Naive thymus-derived CD8-positive, alpha-beta T cell (primary cell): ENCODE measurements around the gene ZNF414. TPM values are rescaled to one million over a fixed set of nuclear protein-coding genes. Genes with fewer than 3 reads are reported as not detected.
"Not testable (repeated sequence)": the region's sequence is repeated elsewhere in the genome, so short reads cannot be mapped to it uniquely, and the experiment has no call there.

Experiments used
- ATAC-seq, 2 donors: fragments of 150-1000 bp; cut with Tn5 transposase in 1 of 2; sonication (Bioruptor Pico), chemical (Tn5 transposase) in 1 of 2; 1 replicate in 1 of 2; 2 replicates in 1 of 2; pipeline ENCODE4 v1.10.0; 2021; ENCODE audit warnings: mild to moderate bottlenecking in 2 of 2, moderate library complexity in 2 of 2
- POLR2A ChIA-PET: fragments of 350-600 bp; sonication (Branson Sonifier 250); formaldehyde crosslinking; loops from one replicate; lab custom pipeline; 2021; ENCODE audit warnings: antibody characterized with exemption; lab: Charles Lee
- DNase-seq, 10 donors: peaks; one replicate each; pipeline versions ENCODE4 v3.0.0 to v3.0.0-alpha.2; 2020 to 2022
- H3K27ac Mint-ChIP-seq, 10 donors: one replicate each; pipeline ENCODE4 v1.8.0; 2020 to 2022; ENCODE audit warnings: mild to moderate bottlenecking in 10 of 10, mixed read lengths in 10 of 10, moderate library complexity in 4 of 10, inconsistent platforms in 1 of 10
- H3K27me3 Mint-ChIP-seq, 5 donors: one replicate each; pipeline ENCODE4 v1.8.0; 2021 to 2022; ENCODE audit warnings: mixed read lengths in 5 of 5
- H3K36me3 Mint-ChIP-seq, 3 donors: one replicate each; pipeline ENCODE4 v1.8.0; 2020 to 2022; ENCODE audit warnings: mixed read lengths in 3 of 3, mild to moderate bottlenecking in 2 of 3, inconsistent platforms in 1 of 3
- H3K4me1 Mint-ChIP-seq, 4 donors: one replicate each; pipeline ENCODE4 v1.8.0; 2021 to 2022; ENCODE audit warnings: mixed read lengths in 4 of 4
- H3K4me3 Mint-ChIP-seq, 10 donors: one replicate each; pipeline ENCODE4 v1.8.0; 2020 to 2022; ENCODE audit warnings: mild to moderate bottlenecking in 10 of 10, mixed read lengths in 10 of 10, moderate library complexity in 6 of 10, inconsistent platforms in 1 of 10
- H3K9me3 Mint-ChIP-seq, 9 donors: one replicate each; pipeline ENCODE4 v1.8.0; 2020 to 2022; ENCODE audit warnings: mixed read lengths in 9 of 9, mild to moderate bottlenecking in 3 of 9, inconsistent platforms in 1 of 9, moderate library complexity in 1 of 9
- polyA plus RNA-seq, 3 donors: library from polyadenylated mRNA; unstranded; fragments of 300-500 nt; fragmentation: Illumina TruSeq; gene quantifications; one replicate each; pipeline ENCODE4 v1.2.3, GENCODE V29; 2021
- total RNA-seq, 8 experiments: library from RNA in 2 of 8; stranded (reverse) in 2 of 8; gene quantifications; one replicate each; pipeline ENCODE4 v1.2.3 and lab custom pipeline; 2021 to 2026

Gene ZNF414
- total and polyA plus RNA-seq, 5 experiments from 2014 or later, result 15.2 to 73.1 (median 34.2) TPM

- POLR2A ChIA-PET, result interaction anchor here (0.5 to 19.3 kb wide), 14 partner anchors 11 to 1343 kb away, joined by 3 to 802 read pairs (median 4); partner anchors contain the start of gene MYO1F
- Mint-ChIP-seq H3K4me1 (peaks cover 27 to 69% (median 61%) of the 10 kb centered on the region in 4 donors), H3K4me3 (peak overlapping the region; percentile 52 to 98 (median 82)), H3K27ac (peak overlapping the region; percentile 94 to 99 (median 98)), H3K9me3 (no peaks in the 10 kb centered on the region), H3K36me3 (no peaks in the 10 kb centered on the region), H3K27me3 (no peaks in the 10 kb centered on the region)
- DNase-seq (peak in 9 of 10 donors; percentile 32 to 82 (median 61)), ATAC-seq (peak; percentile 39 to 40)
Observed at GRCh38 chr19:8517551-8518442, 3.8 kb upstream of the ZNF414 start.

- DNase-seq, result peak in 9 of 10 donors; percentile 49 to 89 (median 62)
- peak overlapping the region; percentile 90 to 98 (median 94) for H3K4me3 Mint-ChIP-seq
Observed at GRCh38 chr19:8515317-8515716, 1.4 kb upstream of the ZNF414 start.

GRCh38 chr19:8514505-8515009, 590 bp upstream of the ZNF414 start:
- not testable (repeated sequence) for ATAC-seq, H3K9me3 Mint-ChIP-seq, H3K27me3 Mint-ChIP-seq, H3K36me3 Mint-ChIP-seq, DNase-seq
- H3K4me1 Mint-ChIP-seq, result peaks cover 25 to 68% (median 63%) of the 10 kb centered on the region in 4 donors
- peak overlapping the region; percentile 90 to 98 (median 96) for H3K4me3 Mint-ChIP-seq
- H3K27ac Mint-ChIP-seq, result peak overlapping the region; percentile 94 to 99 (median 98)
- POLR2A ChIA-PET, result interaction anchor here (0.6 to 19.3 kb wide), 23 partner anchors 8 to 1276 kb away, joined by 3 to 802 read pairs (median 6); partner anchors contain the start of genes HNRNPM, MARCHF2, MYO1F and NDUFA7

More at GRCh38 chr19:8515317-8515716, 1.4 kb upstream of the ZNF414 start:
- Mint-ChIP-seq H3K36me3 (peaks cover 0 to 2% (median 0%) of the 10 kb centered on the region in 3 donors), H3K27me3 (no peaks in the 10 kb centered on the region), H3K4me1 (peaks cover 27 to 72% (median 65%) of the 10 kb centered on the region in 4 donors), H3K9me3 (no peaks in the 10 kb centered on the region), H3K27ac (peak overlapping the region; percentile 94 to 99 (median 98))
- ATAC-seq, result peak; percentile 50 to 68
- POLR2A ChIA-PET, result interaction anchor here (0.6 to 19.3 kb wide), 7 partner anchors 11 to 1275 kb away, joined by 3 to 802 read pairs (median 37); partner anchors contain the start of genes MYO1F and PRAM1

GRCh38 chr19:8513036-8513686, 806 bp downstream of the ZNF414 start:
- Mint-ChIP-seq H3K4me1 (peaks cover 22 to 56% (median 53%) of the 10 kb centered on the region in 4 donors), H3K9me3 (no peaks in the 10 kb centered on the region), H3K4me3 (peak overlapping the region; percentile 90 to 98 (median 96)), H3K27ac (peak overlapping the region; percentile 94 to 99 (median 98)), H3K27me3 (no peaks in the 10 kb centered on the region), H3K36me3 (peaks cover 0 to 6% (median 0%) of the 10 kb centered on the region in 3 donors)
- POLR2A ChIA-PET, result interaction anchor here (0.5 to 19.3 kb wide), 25 partner anchors 9 to 129 kb away, joined by 3 to 802 read pairs (median 7); partner anchors contain the start of genes HNRNPM, MARCHF2, MYO1F and PRAM1
- DNase-seq, result no peak
- no peak for ATAC-seq

- no peak for DNase-seq
Observed at GRCh38 chr19:8512115-8512967, 1.6 kb downstream of the ZNF414 start.

GRCh38 chr19:8511573-8512101, 2.3 kb downstream of the ZNF414 start:
- peak overlapping the region in 1 of 10 donors; percentile 37 for H3K27ac Mint-ChIP-seq
- H3K36me3 Mint-ChIP-seq, result peaks cover 0 to 9% (median 0%) of the 10 kb centered on the region in 3 donors
- H3K4me3 Mint-ChIP-seq, result no peak overlapping the region
- DNase-seq, result no peak
- H3K27me3 Mint-ChIP-seq, result no peaks in the 10 kb centered on the region
- peaks cover 15 to 44% (median 41%) of the 10 kb centered on the region in 4 donors for H3K4me1 Mint-ChIP-seq
- POLR2A ChIA-PET, result interaction anchor here (8.4 to 19.3 kb wide), 2 partner anchors 17 to 62 kb away, joined by 104 to 802 read pairs; partner anchors contain the start of gene MYO1F
- ATAC-seq, result no peak
- H3K9me3 Mint-ChIP-seq, result no peaks in the 10 kb centered on the region

More at GRCh38 chr19:8512115-8512967, 1.6 kb downstream of the ZNF414 start:
- Mint-ChIP-seq H3K9me3 (no peaks in the 10 kb centered on the region), H3K27ac (peak overlapping the region; percentile 28 to 86 (median 69)), H3K4me1 (peaks cover 15 to 48% (median 46%) of the 10 kb centered on the region in 4 donors), H3K4me3 (peak overlapping the region; percentile 8 to 75 (median 52)), H3K36me3 (peaks cover 0 to 9% (median 0%) of the 10 kb centered on the region in 3 donors), H3K27me3 (no peaks in the 10 kb centered on the region)
- POLR2A ChIA-PET, result interaction anchor here (0.9 to 19.3 kb wide), 9 partner anchors 8 to 100 kb away, joined by 3 to 802 read pairs (median 29); partner anchors contain the start of genes HNRNPM, MYO1F and PRAM1
- ATAC-seq, result no peak

- DNase-seq (no peak), ATAC-seq (no peak)
- Mint-ChIP-seq H3K4me3 (no peak overlapping the region), H3K36me3 (peaks cover 0 to 9% (median 0%) of the 10 kb centered on the region in 3 donors), H3K4me1 (peaks cover 18 to 42% (median 40%) of the 10 kb centered on the region in 4 donors), H3K9me3 (no peaks in the 10 kb centered on the region), H3K27ac (peak overlapping the region in 1 of 10 donors; percentile 18), H3K27me3 (no peaks in the 10 kb centered on the region)
- POLR2A ChIA-PET, result interaction anchor here (0.6 to 19.3 kb wide), 3 partner anchors 14 to 76 kb away, joined by 3 to 802 read pairs (median 4); partner anchors contain the start of gene MYO1F
Observed at GRCh38 chr19:8510589-8511115, 3.3 kb downstream of the ZNF414 start.

GRCh38 chr19:8506402-8506957, 7.5 kb downstream of the ZNF414 start:
- H3K4me1 Mint-ChIP-seq, result peaks cover 13 to 35% (median 24%) of the 10 kb centered on the region in 4 donors
- peak overlapping the region; percentile 75 to 97 (median 94) for H3K4me3 Mint-ChIP-seq
- peak overlapping the region; percentile 31 to 93 (median 86) for H3K27ac Mint-ChIP-seq
- DNase-seq (no peak), ATAC-seq (no peak)
- no peaks in the 10 kb centered on the region for H3K9me3 Mint-ChIP-seq
- no peaks in the 10 kb centered on the region for H3K27me3 Mint-ChIP-seq
- POLR2A ChIA-PET, result interaction anchor here (0.8 to 19.3 kb wide), 13 partner anchors 7 to 107 kb away, joined by 3 to 802 read pairs (median 6); partner anchors contain the start of genes HNRNPM, MYO1F and ZNF414
- peaks cover 0 to 7% (median 0%) of the 10 kb centered on the region in 3 donors for H3K36me3 Mint-ChIP-seq

GRCh38 chr19:8505680-8506401, 8.1 kb downstream of the ZNF414 start:
- POLR2A ChIA-PET, result interaction anchor here (0.5 to 19.3 kb wide), 16 partner anchors 8 to 239 kb away, joined by 3 to 802 read pairs (median 6); partner anchors contain the start of genes HNRNPM, MYO1F and ZNF414
- H3K4me3 Mint-ChIP-seq, result peak overlapping the region; percentile 90 to 97 (median 94)
- peak; percentile 34 to 78 (median 64) for DNase-seq

More at GRCh38 chr19:8505680-8506401, 8.1 kb downstream of the ZNF414 start:
- H3K27ac Mint-ChIP-seq, result peak overlapping the region; percentile 68 to 95 (median 92)
- H3K4me1 Mint-ChIP-seq, result peaks cover 14 to 38% (median 26%) of the 10 kb centered on the region in 4 donors
- no peaks in the 10 kb centered on the region for H3K27me3 Mint-ChIP-seq
- peaks cover 0 to 7% (median 0%) of the 10 kb centered on the region in 3 donors for H3K36me3 Mint-ChIP-seq
- peak; percentile 83 to 86 for ATAC-seq
- no peaks in the 10 kb centered on the region for H3K9me3 Mint-ChIP-seq
